HG02840 (cell line): ENCODE results near the gene FBH1.
"Not testable (repeated sequence)": the region's sequence is repeated elsewhere in the genome, so short reads cannot be mapped to it uniquely, and the experiment has no call there.

Source experiments
- ATAC-seq: cut with Tn5 transposase; IDR thresholded peaks from one replicate; pipeline ENCODE4 v1.9.1; 2021; ENCODE audit warnings: mild to moderate bottlenecking, moderate library complexity, moderate number of reproducible peaks; ENCODE audit not compliant: unreplicated experiment, low FRiP score

The FBH1 gene

DNA sequence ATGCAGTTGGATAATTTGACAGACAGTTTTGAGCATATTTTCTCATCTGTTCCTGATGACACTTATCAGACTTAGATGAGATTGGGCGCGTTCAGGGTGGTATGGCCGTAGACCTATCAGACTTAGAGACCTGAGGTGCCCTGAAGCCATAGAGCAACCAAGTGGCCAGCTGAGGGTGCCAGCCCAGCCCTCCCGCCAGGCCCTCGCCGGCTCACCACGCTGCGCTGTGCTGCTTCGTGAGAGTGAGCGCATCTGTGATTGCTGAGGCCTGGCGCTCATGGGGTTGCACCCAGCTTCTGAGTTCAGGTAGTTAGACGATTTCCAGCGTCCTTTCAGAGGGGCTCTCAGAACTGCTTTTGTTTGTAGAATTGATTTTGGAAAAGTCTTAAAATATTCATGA, 10.2 kb downstream of the FBH1 start:
- ATAC-seq, result no peak

DNA sequence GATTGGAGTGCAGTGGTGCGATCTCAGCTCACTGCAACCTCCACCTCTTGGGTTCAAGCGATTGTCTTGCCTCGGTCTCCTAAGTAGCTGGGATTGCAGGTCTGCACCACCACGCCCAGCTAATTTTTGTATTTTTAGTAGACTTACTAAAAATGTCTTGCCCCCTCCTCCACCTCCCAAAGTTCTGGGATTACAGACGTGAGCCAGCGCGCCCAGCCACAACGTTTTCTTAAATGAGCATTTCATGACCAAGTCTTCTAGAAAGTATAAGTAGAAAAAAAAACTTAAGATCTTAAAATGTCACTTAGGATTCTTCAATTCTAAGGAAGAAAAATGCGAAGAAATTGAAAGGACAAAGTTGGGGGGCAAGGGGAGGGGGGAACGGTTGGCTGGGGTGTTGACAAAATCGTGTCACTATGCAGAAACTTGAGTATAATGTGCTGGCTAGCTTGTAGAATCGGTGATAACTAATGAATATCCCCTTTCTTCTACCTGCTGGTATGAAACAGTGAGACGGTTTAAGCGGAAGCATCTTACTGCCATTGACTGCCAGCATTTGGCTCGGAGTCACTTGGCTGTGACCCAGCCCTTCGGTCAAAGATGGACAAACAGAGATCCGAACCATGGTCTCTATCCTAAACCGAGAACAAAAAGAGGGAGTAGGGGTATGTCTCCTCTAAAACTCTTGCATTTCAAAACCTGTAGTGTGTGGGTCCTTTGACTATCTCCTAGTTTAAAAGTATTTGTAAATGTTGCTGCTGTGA, 12.7 kb downstream of the FBH1 start:
- no peak for ATAC-seq

DNA sequence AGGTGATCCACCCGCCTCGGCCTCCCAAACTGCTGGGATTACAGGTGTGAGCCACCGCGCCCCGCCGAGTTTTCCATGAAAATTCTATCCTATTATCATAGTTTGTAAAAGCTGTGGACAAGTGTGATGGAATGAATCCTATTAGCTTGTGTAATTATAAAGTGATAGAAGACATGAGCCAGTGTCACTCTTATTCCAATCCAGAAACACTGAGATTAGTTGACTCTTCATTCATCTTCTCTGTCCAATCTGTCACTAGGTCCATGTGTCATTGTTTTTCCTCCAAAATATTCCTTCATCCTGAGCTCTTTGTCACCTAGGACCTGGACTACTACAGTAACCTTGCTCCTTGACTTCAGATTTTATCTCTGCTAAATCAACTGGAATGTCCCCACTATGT, 13.5 kb downstream of the FBH1 start:
- no peak for ATAC-seq

DNA sequence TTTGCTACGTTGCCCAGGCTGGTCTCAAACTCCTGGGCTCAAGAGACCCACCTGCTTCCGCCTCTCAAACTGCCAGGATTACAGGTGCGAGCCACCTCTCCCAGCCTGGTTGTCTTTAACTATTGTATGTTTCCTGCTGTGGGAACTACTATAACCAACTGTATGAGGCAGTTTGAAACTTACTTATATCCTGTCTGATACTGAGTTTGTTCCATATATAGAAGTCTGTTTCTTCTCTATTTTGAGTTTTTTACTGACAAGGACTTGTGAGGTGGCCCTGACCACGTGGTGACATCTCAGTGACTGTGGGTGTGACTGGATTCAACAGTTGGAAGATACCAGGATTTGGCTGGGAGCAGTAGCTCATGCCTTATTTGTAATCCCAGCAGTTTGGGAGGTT, 14.2 kb downstream of the FBH1 start:
- ATAC-seq, result peak; percentile 89

DNA sequence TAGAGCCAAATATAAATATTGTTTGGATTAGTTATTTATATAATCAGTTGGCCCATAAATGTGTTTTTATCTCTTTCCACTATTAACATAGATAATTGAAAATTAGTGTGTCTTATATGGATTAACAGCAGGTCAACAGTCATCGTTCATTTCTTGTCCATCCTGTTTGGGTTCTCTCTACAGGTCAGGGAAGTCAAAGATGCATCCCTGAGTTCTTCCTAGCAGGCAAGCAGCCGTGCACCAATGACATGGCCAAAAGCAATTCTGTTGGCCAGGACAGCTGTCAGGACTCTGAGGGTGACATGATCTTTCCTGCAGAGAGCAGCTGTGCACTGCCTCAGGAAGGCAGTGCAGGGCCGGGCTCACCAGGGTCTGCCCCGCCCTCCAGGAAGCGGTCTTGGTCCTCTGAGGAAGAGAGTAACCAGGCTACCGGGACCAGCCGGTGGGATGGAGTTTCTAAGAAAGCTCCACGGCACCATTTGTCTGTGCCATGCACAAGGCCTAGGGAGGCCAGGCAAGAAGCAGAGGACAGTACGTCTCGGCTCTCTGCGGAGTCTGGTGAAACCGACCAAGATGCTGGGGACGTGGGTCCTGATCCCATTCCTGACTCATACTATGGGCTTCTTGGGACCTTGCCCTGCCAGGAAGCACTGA, 15.9 kb downstream of the FBH1 start:
- no peak for ATAC-seq

DNA sequence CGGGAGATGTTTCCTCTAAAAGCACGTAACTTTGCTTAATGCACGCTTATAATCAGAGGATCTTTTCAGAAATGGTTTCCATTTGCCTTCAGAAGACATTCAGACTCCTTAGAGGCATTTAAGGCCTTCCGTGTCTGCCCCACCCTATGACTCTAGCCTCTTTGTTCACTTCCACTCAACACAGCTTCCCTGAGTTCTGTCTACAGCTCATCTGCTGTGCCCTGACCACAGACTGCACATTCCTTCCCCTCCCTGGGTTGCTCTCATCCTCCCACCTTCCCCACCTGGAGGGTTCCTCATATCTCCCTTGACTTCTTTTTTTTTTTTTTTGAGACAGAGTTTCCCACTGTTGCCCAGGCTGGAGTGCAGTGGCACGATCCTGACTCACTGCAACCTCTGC, 16.6 kb downstream of the FBH1 start:
- ATAC-seq, result no peak

DNA sequence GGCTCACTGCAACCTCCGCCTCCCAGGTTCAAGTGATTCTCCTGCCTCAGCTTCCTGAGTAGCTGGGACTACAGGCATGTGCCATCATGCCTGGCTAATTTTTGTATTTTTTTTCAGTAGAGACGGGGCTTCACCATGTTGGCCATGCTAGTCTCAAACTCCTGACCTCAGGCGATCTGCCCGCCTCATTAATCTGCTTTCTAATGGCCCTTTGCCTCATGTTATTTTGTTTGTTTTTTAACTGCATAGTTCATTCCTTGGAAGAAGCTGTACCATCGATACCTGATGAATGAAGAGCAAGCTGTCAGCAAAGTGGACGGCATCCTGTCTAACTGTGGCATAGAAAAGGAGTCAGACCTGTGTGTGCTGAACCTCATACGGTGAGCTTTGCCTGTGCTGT, 18.6 kb downstream of the FBH1 start:
- not testable (repeated sequence) for ATAC-seq

DNA sequence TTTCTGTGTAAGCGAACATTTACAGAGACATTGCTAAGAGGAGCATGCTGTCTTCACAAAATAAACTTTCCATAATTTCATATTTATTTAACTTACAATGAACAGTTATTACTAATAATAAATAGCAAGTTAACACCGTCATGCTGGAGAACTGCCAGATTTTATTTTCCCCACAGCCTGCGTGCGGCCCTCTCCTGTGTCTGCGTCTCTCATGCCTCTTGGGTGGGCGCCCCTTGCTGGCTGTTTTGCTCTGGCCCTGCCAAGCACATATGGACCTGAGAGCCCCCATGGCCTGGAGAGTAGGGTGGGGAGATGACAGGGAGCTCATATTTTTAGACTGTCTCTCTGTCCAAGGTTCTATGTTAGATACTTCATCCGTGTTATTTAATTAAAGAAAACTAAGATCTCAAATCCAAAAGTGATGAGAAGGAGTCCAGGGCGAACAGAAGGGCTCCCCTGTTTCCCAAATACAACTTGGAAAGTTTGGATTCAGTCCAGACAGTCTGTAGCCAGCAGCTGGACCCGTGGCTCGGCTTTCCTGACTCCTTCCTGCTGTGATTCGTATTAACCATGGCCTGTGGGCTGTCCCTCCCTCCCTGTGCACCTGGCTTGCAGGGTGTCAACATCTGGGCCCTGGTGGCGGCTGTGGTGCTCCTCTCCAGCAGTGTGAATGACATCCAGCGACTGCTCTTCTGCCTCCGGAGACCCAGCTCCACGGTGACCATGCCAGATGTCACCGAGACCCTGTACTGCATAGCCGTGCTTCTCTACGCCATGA, 20.5 kb downstream of the FBH1 start:
- ATAC-seq, result no peak

DNA sequence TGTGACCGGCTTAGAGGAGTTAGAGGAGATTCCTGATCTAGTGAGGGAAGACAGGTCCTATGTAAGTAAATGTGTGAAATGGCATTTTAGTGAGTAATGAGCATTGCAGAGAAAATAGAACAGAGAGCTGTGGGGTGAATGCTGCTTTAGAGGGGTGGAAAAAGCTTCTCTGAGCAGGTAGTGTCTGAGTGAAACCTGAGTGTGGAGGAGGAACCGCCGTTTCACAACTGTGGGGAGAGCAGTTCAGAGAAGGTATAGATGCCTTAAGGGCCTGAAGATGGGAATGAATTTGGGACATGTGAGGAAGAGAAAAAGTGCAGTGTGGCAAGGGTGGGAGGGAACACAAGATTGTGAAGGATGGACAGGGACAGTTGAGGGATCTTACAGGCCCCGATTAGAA, 21.6 kb downstream of the FBH1 start:
- no peak for ATAC-seq

DNA sequence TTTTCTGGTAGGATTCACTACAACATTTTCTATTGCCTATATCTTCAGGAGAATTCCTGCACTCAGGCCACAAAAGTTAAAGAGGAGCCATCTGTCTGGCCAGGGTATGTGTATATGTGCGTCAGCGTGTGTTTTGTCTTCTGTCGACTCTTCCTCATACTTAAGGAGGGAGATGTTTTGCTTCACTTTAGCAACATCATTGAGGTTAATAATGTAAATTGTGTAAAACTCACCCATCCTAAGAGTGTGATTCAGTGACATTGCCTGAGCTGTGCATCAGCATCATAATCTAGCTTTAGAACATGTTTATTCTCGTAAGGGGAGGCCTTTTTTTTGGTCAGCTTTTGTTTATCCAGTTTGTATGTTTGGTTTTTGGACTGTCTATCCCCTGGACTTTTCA, 23.7 kb downstream of the FBH1 start:
- no peak for ATAC-seq

DNA sequence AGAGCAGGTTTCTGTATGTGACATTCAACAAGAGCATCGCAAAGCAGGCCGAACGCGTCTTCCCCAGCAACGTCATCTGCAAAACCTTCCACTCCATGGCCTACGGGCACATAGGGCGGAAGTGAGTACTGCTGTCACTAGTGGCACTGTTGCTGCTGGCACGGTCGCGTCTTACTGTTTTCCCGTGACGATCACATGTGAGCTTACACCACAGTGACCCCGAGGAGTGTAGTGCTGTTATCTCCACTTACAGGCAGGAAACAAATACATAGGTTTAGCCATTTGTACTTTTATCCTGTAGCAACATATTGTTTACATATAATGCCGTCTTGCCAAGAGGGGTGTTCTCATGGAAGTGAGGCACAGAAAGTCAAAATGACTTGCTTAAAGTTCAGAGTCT, 25.4 kb downstream of the FBH1 start:
- no peak for ATAC-seq

DNA sequence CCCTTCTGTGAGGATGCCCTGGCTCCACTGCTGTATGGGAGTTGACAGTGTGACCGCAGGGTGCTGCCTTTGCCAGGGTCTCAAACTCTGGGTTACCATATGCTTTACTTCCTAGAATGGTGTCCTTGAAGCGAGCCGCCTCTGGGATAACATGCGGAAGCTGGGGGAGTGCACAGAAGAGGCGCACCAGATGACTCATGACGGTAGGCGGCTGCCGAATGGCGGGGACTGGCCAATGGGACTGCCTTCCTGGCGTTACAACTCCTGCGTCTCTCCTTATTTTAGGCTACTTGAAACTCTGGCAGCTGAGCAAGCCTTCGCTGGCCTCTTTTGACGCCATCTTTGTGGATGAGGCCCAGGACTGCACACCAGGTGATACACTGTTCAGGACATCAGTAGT, 27.3 kb downstream of the FBH1 start:
- ATAC-seq, result no peak

DNA sequence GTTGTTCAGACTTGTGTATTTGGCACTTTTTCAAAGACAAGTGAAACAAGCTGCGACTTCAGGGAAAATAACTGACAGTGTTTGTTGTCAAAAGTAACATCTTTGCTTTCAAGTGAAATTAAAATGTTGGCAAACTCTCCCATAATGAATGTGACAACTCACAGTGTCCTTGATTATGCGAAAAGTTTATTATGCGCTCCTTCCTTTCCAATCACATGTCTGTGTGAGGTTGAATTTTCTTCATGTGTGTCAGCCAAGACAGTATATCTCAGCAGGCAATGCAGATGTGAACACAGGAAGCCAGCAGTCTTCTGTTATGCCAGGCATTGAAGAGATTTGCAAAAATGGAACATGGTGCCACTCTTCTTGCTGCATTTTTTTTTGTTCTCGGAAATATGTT, 28.7 kb downstream of the FBH1 start:
- ATAC-seq, result no peak

DNA sequence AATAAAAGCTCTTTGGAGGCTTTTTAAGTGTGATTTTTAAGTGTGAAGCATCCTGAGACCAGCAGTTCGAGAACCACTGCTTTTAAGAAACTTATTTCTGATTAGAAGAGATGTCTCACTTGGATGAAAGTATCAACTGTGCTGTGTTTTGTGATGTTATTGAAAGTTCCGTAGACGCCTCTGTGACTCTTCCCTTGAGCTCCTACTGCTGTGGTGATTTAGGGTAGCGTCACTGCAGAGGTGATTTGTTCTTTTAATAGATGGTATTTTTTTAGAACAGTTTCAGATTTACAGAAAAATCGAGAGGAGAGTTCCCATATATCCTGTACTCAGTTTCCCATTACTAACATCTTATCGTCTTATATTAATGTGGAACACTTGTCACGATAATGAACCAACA, 29.5 kb downstream of the FBH1 start:
- no peak for ATAC-seq

DNA sequence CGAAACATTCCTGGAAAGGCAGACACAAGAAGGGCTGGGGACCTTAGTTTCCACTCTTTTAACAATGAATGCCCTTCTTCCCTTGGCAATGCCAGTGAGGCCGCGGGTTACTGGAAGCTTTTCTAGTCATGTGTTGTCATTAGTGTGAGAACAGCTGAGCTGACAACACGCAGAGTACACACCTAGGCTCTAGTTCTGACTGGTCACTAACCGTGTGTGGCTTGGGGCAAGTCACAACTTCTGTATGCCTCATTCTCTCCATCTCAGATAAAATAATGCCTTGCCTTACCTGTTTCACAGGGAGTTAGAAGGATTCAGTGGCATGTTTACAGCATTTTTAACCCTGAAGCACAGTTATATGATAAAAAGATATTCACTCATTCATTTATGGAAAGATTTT, 31.7 kb downstream of the FBH1 start:
- ATAC-seq, result no peak

DNA sequence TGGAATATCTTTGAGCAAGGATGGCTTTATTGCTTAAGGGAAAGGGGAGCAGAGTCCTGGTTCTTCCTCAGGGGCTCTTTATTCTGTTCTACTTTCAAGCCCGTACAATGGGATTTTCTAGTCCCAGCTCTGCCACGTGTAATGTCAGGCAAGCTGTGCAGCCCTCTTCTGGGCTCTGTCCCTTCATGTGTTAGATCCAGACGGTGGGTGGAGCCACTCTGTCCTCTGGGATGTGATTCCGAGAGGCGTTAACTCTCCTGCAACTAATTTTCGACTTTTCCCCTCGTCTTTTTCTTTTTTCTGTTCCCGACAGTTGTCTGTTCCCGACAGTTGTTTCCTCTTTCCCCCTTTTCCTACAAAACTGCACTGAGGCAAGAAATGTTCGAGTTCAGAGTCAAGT, 34.8 kb downstream of the FBH1 start:
- no peak for ATAC-seq

DNA sequence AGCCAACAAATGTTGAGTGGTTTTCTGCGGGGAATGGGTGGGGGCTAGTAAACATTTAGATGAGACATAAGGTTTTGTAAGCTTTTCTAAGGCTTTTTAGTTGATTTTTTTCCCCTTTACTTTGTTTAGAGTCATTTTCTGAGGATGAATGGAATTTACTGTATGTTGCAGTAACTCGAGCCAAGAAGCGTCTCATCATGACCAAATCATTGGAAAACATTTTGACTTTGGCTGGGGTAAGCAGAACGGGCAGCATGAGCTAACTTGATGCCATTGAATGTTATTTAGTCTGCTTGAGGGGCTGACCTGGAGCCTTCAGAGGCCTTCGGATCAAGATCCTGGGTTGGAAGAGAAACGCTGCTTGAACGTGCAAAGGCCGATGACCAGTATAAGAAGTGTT, 37.3 kb downstream of the FBH1 start:
- ATAC-seq, result no peak

DNA sequence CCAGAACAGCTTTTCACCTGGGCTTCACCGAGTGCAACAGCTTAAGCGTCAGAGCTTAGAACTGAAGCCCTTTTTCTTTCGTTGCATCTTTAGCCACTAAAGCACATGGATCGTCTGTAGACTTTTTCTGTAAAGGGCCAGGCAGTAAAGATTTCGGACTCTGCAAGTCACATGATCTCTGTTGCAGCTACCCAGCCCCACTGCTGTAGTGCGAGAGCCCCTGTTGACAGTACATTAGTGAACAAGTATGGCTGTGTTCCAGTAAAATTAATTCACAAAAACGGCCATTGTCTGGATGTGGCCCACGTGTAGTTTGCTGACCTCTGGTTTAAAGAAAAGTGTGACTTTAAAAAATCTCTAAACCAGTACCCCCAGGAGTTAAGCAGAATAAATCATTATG, 39.4 kb downstream of the FBH1 start:
- ATAC-seq, result no peak

DNA sequence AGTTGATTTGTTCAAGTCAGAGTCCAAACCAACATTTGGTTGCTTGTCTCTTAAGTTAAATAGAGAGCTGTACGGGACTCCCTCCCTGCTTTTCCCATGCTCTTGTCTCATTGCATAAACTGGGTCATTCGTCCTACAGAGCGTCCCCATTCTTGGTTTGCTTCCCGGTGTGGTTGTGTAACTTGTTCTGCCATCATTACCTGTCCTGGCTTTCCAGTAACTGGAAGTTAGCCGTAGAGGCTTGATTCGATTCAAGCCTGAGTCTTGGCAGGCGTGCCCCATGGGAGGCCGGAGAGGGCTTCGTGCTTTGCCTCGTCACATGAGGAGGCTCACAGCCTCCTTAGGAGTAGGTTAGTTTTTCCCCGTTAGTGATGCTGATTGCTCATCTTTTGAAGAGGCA, 40.2 kb downstream of the FBH1 start:
- no peak for ATAC-seq

DNA sequence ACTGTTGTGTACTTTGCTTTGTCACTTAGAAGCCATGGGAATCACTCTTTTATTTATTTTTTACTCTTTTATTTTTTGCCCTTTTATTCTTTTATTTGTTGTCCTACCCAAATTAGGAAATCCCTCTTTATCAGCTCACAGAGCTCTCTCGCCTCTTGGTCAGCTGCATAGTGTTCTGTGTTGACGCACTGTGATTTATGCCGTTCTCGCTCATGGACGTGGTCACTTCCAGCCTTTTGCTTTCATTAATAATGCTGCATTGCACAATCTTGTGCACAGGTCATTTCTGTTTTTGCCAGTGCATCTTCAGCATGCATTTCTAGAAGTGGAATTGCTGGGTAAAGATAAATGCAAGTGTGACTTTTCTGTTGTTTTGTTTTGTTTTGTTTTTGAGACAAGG, 42.3 kb downstream of the FBH1 start:
- ATAC-seq, result no peak

DNA sequence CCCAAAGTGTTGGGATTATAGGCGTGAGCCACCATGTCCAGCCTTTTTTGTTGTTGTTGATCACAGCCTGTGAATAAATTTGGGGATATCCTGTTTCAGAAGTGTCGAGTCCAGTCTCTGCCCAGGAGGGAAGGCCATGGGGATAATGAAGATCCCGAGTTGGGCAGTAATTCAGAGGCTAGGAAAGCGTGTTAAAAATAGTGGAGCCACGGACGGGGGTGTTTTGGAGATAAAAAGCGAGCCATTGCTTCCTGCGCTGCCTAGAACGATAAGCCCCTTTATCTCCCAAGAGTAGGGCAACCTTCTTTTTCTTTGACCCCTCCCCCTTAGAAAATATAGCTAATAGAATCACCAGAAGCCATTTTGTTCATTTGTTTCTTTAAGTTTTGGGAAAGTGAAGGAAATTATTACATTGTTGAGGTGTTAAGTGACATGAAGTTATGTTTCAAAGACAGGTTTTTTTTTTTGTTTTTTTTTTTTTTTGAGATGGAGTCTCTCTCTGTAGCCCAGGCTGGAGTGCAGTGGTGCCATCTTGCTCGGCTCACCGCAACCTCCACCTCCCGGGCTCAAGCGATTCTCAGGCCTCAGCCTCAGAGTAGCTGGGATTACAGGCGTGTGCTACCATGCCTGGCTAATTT, 44.0 kb downstream of the FBH1 start:
- ATAC-seq, result no peak
